Epithelial cell of esophagus (primary cell): ENCODE results near the gene FAM193A.
"Not testable (repeated sequence)": the region's sequence is repeated elsewhere in the genome, so short reads cannot be mapped to it uniquely, and the experiment has no call there.

ENCODE experiments used
- DNase-seq: peaks from one replicate; pipeline ENCODE4 v3.0.0; 2010; ENCODE audit warnings: low read depth
- H3K4me3 ChIP-seq: 2 replicates; pipeline ENCODE4 v1.5.1; 2011; ENCODE audit warnings: mild to moderate bottlenecking, low read length, control low read depth
- CTCF ChIP-seq: IDR thresholded peaks from 2 replicates; pipeline ENCODE4 v1.5.1; 2011; ENCODE audit warnings: low read depth, mild to moderate bottlenecking, low read length, control low read depth, inconsistent platforms; ENCODE audit not compliant: insufficient read depth; ENCODE audit errors: missing control alignments

The FAM193A gene

GRCh38 chr4:2735869-2736268 is 199.4 kb downstream of the FAM193A start:
- no peak overlapping the region for H3K4me3 ChIP-seq
- DNase-seq = no peak
- TF ChIP-seq CTCF = no peak

GRCh38 chr4:2738296-2738695 is 201.8 kb downstream of the FAM193A start:
- H3K4me3 ChIP-seq, DNase-seq: not testable (repeated sequence)

- H3K4me3 ChIP-seq = no peak overlapping the region
- TF ChIP-seq CTCF = no peak
- DNase-seq = no peak
Observed at GRCh38 chr4:2741626-2742025, 205.2 kb downstream of the FAM193A start.

DNA sequence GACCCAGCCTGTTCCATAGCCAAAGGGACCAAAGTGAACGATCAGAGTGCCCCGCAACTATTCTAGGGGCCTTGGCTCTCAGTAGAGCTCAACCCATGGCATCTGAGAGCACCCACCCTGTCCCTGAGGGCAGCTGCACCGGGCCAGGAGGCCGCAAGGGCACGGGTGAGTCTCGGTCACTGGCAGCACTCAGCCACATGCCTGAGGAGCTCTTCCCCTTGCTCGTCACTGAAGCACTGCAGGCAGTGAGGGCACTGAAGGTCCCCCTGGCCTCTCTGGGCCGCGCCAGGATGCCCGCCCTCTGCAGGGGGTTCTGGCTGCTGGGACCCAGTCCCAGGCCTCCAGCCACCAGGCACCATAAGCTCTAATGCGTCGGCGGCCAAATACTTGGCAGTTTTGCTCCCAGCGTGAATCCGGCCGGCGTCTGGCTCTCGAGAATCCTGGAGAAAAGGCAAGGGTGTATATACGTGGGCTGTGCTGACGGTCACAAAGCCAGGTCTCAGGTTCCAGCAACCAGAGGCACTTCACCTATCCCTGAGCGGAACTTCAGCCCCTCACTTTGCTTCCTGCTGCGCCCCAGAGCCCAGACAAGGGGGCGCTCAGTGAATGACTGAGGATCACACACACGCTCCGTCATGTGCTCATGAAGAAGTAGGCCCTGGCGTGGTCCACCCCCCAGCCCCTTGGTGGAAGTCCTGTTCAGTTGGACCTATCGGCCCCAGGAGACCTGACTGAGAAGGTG is 205.8 kb downstream of the FAM193A start:
- TF ChIP-seq CTCF = no peak
- no peak overlapping the region for H3K4me3 ChIP-seq
- no peak for DNase-seq

GRCh38 chr4:2742823-2743517 is 206.5 kb downstream of the FAM193A start:
- DNase-seq = no peak
- no peak overlapping the region for H3K4me3 ChIP-seq
- TF ChIP-seq CTCF = no peak

GRCh38 chr4:2743518-2744445 is 207.3 kb downstream of the FAM193A start:
- DNase-seq = no peak
- no peak overlapping the region for H3K4me3 ChIP-seq
- no peak for TF ChIP-seq CTCF

DNA sequence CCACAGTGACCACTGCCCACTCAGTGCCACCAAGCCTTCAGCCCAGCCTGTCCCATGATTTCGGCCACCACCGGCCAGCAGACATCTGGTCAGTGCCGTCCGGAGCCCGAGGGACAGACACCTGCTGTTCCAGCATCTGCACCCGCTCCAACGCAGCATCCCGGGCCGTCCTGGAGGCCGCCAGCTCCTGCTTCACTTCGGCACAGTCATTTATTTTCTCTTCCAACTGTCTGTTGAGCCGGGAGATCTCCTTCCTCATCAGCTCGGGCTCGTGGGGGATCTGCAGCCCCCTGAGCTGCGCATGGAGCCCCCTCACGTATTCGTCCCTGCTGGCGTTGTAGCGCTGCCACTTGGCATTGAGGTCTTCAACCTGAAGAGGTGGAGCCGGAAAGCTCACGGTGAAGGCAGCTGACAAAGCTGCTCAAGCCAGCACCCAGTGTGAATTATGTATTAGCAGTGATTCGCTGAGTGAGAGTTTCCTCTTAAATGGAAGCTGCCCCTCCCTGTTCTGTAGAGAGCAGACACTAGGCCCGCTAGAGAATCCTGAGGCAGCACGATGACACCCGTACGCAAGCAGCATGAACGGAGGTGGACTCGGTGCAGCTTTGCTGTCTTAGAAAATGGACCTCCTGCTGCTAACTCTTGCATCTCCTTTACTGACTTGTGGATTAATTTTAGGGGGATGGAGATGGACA is 208.3 kb downstream of the FAM193A start:
- DNase-seq = no peak
- no peak for TF ChIP-seq CTCF
- no peak overlapping the region for H3K4me3 ChIP-seq
